Activated B cell treated with CpG ODN at 0.5 μM for 24 hours (primary cell): ENCODE results near the gene CD8B2. TPM values are rescaled to one million over a fixed set of nuclear protein-coding genes. Genes with fewer than 3 reads are reported as not detected.
"Not testable (repeated sequence)": the region's sequence is repeated elsewhere in the genome, so short reads cannot be mapped to it uniquely, and the experiment has no call there.

Experiments used
- ATAC-seq: fragments of 200-7000 bp; cut with Tn5 transposase; one replicate; pipeline ENCODE4 v1.10.0; 2021; ENCODE audit warnings: low read depth, mild to moderate bottlenecking, moderate library complexity
- CTCF ChIA-PET: fragments of 350-600 bp; sonication (Branson Sonifier 250); formaldehyde crosslinking; loops from one replicate; lab custom pipeline; 2021; ENCODE audit warnings: antibody characterized with exemption; lab: Charles Lee
- POLR2A ChIA-PET: fragments of 350-600 bp; sonication (Branson Sonifier 250); formaldehyde crosslinking; loops from one replicate; lab custom pipeline; 2021; ENCODE audit warnings: antibody characterized with exemption; lab: Charles Lee
- DNase-seq: peaks from one replicate; pipeline ENCODE4 v3.0.0; 2022
- H3K27ac Mint-ChIP-seq: one replicate; pipeline ENCODE4 v1.8.0; 2020; ENCODE audit warnings: mixed read lengths
- H3K27me3 Mint-ChIP-seq: one replicate; pipeline ENCODE4 v1.8.0; 2021; ENCODE audit warnings: mixed read lengths
- H3K36me3 Mint-ChIP-seq: one replicate; pipeline ENCODE4 v1.8.0; 2021; ENCODE audit warnings: low read depth, mixed read lengths
- H3K4me1 Mint-ChIP-seq: one replicate; pipeline ENCODE4 v1.8.0; 2021; ENCODE audit warnings: mixed read lengths
- H3K4me3 Mint-ChIP-seq: one replicate; pipeline ENCODE4 v1.8.0; 2020; ENCODE audit warnings: mild to moderate bottlenecking, mixed read lengths
- H3K9me3 Mint-ChIP-seq: one replicate; pipeline ENCODE4 v1.8.0; 2020; ENCODE audit warnings: mixed read lengths
- intact Hi-C: fragments of 100-400 bp; cut with micrococcal nuclease; formaldehyde crosslinking; loops from one replicate; pipeline ENCODE4 v1.15.1; 2024
- total RNA-seq: library from RNA; stranded (reverse); gene quantifications from 2 replicates; pipeline ENCODE4 v1.2.3, GENCODE V29; 2022
- TF ChIP-seq, protein P1 (sequence below): fragments of 200-600 bp; IDR thresholded peaks from one replicate; pipeline ENCODE4 v1.8.0; 2022; ENCODE audit warnings: antibody characterized with exemption, mild to moderate bottlenecking

Gene CD8B2
- total RNA-seq, 1 donor from 2014 or later: not detected

DNA sequence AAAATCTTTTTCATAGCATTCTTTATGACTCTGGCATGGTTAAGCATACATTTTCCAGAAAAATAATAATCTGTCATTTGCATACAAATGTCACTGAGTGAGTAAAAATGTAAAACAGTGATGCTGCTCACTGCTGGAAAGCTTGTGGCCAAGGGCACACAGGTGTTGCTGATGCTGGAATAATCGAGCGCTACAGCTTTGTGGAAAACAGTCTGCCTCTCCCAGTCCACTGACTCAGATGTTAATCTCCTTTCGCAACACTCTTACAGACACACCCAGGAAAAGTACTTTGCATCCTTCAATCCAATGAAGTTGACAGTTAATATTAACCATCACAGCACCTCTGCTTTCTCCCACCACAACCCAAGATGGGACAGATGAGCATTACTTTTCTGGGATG lies 27.7 kb downstream of the CD8B2 start:
- intact Hi-C loops, H3K36me3 Mint-ChIP-seq, POLR2A ChIA-PET, H3K27me3 Mint-ChIP-seq, CTCF ChIA-PET, H3K4me1 Mint-ChIP-seq, H3K9me3 Mint-ChIP-seq, H3K27ac Mint-ChIP-seq, H3K4me3 Mint-ChIP-seq, DNase-seq, ATAC-seq: not testable (repeated sequence)

DNA sequence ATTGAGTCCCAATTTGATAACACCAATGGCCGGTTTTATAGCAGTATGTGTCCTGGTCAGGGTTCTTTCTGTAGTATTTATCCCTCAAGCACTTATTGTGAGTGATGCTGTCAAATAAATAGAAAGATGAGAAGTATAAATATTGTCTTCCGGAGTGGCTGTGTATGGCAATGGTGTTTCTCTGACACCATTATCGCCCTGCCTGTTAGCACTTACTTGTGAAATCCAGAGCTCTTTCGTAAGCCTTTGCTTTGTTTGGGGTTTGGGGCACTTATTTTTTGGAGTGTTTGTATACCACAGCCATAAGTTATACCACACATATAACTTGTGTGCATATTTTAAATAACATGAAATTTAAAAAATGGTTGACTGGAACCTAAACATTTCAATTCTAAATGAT lies 29.3 kb downstream of the CD8B2 start:
- TF ChIP-seq, protein P1, sequence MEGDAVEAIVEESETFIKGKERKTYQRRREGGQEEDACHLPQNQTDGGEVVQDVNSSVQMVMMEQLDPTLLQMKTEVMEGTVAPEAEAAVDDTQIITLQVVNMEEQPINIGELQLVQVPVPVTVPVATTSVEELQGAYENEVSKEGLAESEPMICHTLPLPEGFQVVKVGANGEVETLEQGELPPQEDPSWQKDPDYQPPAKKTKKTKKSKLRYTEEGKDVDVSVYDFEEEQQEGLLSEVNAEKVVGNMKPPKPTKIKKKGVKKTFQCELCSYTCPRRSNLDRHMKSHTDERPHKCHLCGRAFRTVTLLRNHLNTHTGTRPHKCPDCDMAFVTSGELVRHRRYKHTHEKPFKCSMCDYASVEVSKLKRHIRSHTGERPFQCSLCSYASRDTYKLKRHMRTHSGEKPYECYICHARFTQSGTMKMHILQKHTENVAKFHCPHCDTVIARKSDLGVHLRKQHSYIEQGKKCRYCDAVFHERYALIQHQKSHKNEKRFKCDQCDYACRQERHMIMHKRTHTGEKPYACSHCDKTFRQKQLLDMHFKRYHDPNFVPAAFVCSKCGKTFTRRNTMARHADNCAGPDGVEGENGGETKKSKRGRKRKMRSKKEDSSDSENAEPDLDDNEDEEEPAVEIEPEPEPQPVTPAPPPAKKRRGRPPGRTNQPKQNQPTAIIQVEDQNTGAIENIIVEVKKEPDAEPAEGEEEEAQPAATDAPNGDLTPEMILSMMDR: no peak

DNA sequence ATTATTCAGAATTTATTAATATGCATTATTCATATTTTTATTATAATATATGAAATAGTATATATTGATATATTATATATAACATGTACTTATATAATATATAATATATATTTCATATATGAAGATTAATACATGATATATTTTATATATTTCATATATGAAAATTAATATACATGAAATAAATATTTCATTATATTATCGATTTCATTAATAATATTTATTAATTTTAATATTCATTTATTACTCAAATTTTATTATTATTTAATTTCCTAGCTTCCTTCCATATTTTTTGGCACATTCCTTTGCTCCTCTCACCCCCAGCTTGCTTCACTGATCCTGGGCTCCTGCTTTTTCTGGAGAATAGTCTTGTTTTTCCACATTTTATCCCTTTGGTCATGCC lies 29.7 kb downstream of the CD8B2 start:
- Mint-ChIP-seq H3K27ac (no peak overlapping the region), H3K36me3 (no peaks in the 10 kb centered on the region), H3K4me3 (no peak overlapping the region), H3K27me3 (no peaks in the 10 kb centered on the region), H3K4me1 (no peaks in the 10 kb centered on the region), H3K9me3 (no peaks in the 10 kb centered on the region)
- intact Hi-C loops: no loop called here
- DNase-seq: no peak
- CTCF ChIA-PET: no interaction called here
- TF ChIP-seq, protein P1: no peak
- POLR2A ChIA-PET: no interaction called here
- ATAC-seq: no peak

More for the DNA sequence above, 29.3 kb downstream of the CD8B2 start:
- CTCF ChIA-PET: no interaction called here
- no peak overlapping the region for H3K27ac Mint-ChIP-seq
- DNase-seq: no peak
- no peaks in the 10 kb centered on the region for H3K27me3 Mint-ChIP-seq
- H3K4me1 Mint-ChIP-seq: no peaks in the 10 kb centered on the region
- POLR2A ChIA-PET: no interaction called here
- no peak for ATAC-seq
- no peaks in the 10 kb centered on the region for H3K9me3 Mint-ChIP-seq
- H3K4me3 Mint-ChIP-seq: no peak overlapping the region
- intact Hi-C loops: no loop called here
- H3K36me3 Mint-ChIP-seq: no peaks in the 10 kb centered on the region

DNA sequence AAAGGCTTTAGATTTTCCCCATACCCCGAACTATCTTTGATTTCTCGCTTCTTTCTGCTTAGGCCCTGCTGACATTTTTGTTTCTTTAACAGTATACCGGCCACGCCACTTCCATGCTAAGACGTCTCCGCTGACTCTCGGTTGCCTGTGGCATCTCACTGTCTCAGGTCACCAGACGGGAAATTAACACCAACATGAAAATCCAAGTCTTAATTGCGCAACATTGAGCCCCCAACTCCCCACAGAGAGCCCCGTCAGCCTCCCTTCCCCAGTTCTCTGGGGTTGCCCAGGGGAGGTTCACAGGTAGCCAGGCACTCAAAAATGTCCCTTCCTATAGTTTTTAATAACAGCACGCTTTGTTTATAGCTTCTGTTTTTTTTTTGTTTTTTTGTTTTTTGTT lies 30.2 kb downstream of the CD8B2 start:
- ChIA-PET CTCF (no interaction called here), POLR2A (no interaction called here)
- intact Hi-C loops: no loop called here
- ATAC-seq (no peak), DNase-seq (no peak)
- H3K27me3 Mint-ChIP-seq: no peaks in the 10 kb centered on the region
- no peaks in the 10 kb centered on the region for H3K36me3 Mint-ChIP-seq
- TF ChIP-seq, protein P1: no peak
- no peak overlapping the region for H3K4me3 Mint-ChIP-seq
- no peaks in the 10 kb centered on the region for H3K4me1 Mint-ChIP-seq
- no peaks in the 10 kb centered on the region for H3K9me3 Mint-ChIP-seq
- H3K27ac Mint-ChIP-seq: no peak overlapping the region

DNA sequence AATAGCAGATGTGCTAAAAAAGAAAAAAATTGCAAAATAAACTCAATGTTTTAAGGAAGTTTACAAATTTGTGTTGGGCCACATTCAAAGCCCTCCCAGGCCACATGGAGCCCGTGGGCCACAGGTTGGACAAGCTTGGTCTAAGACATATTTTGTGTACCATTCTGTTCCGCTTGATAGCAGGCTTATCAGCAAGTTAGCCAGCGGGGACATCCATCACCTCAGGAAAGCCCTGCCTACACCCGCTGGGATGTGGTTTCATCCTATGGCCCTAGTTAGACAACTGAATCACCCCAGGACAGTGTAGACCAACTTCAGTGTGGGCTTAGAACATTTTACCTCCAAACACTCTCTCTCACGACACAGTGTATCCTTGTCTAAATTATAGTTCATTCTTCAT lies 32.6 kb downstream of the CD8B2 start:
- no peaks in the 10 kb centered on the region for H3K36me3 Mint-ChIP-seq
- peaks cover 4% of the 10 kb centered on the region for H3K9me3 Mint-ChIP-seq
- no peak overlapping the region for H3K27ac Mint-ChIP-seq
- ChIA-PET POLR2A (no interaction called here), CTCF (no interaction called here)
- ATAC-seq (no peak), DNase-seq (no peak)
- TF ChIP-seq, protein P1: no peak
- H3K4me3 Mint-ChIP-seq: no peak overlapping the region
- H3K27me3 Mint-ChIP-seq: no peaks in the 10 kb centered on the region
- H3K4me1 Mint-ChIP-seq: no peaks in the 10 kb centered on the region
- intact Hi-C loops: no loop called here

DNA sequence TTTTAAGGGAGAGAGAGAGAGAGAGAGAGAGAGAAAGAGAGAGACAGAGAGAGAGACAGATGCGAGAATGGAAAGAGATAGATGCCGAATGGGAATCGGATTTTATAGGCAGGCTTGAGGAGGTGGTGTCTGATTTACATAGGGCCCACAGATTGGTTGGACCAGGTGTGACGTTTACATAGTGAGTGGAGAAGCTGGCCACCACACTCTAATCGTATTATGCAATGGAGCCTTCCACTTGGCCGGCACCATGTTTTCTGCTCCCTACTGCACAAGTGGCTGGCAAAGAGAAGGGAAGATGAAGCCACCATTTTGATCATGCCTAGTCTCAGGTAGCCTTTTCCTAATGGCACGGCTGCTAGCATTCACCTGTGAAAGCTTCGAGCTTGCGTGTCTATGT lies 33.9 kb downstream of the CD8B2 start:
- H3K27ac Mint-ChIP-seq: no peak overlapping the region
- H3K27me3 Mint-ChIP-seq: no peaks in the 10 kb centered on the region

More for the DNA sequence above, 33.9 kb downstream of the CD8B2 start:
- intact Hi-C loops: no loop called here
- no peaks in the 10 kb centered on the region for H3K36me3 Mint-ChIP-seq
- no peak overlapping the region for H3K4me3 Mint-ChIP-seq
- TF ChIP-seq, protein P1: no peak
- CTCF ChIA-PET: no interaction called here
- H3K9me3 Mint-ChIP-seq: peaks cover 6% of the 10 kb centered on the region
- ATAC-seq: no peak
- POLR2A ChIA-PET: no interaction called here
- no peak for DNase-seq
- H3K4me1 Mint-ChIP-seq: no peaks in the 10 kb centered on the region
